Measurements from ENCODE around the gene HINT3. TPM values are rescaled to one million over a fixed set of nuclear protein-coding genes. Genes with fewer than 3 reads are reported as not detected.
"Not testable (repeated sequence)": the region's sequence is repeated elsewhere in the genome, so short reads cannot be mapped to it uniquely, and the experiment has no call there.

Gene HINT3
- total RNA-seq, 1 donor = 23.5 TPM

- no peak for DNase-seq (ENCODE audit: low read depth)
- TF ChIP-seq CTCF (IDR thresholded peaks at IDR 0.05; ENCODE audit: insufficient read depth, low read length) = no peak
- H3K4me3 ChIP-seq (ENCODE audit: low read depth, low read length) = no peak overlapping the region
Measured at GRCh38 chr6:125959041-125959440, 2.5 kb downstream of the HINT3 start.

- no peak for TF ChIP-seq CTCF (IDR thresholded peaks at IDR 0.05; ENCODE audit: insufficient read depth, low read length)
Measured at GRCh38 chr6:125961117-125961516, 4.5 kb downstream of the HINT3 start.

GRCh38 chr6:125962900-125963497, 6.4 kb downstream of the HINT3 start:
- TF ChIP-seq CTCF (IDR thresholded peaks at IDR 0.05; ENCODE audit: insufficient read depth, low read length) = no peak
- DNase-seq (ENCODE audit: low read depth) = no peak

More at GRCh38 chr6:125961117-125961516, 4.5 kb downstream of the HINT3 start:
- no peak for DNase-seq (ENCODE audit: low read depth)
- no peak overlapping the region for H3K4me3 ChIP-seq (ENCODE audit: low read depth, low read length)

GRCh38 chr6:125963817-125964216, 7.2 kb downstream of the HINT3 start:
- no peak for TF ChIP-seq CTCF (IDR thresholded peaks at IDR 0.05; ENCODE audit: insufficient read depth, low read length)

More at GRCh38 chr6:125962900-125963497, 6.4 kb downstream of the HINT3 start:
- H3K4me3 ChIP-seq (ENCODE audit: low read depth, low read length) = no peak overlapping the region

GRCh38 chr6:125966569-125966968, 10.0 kb downstream of the HINT3 start:
- no peak for TF ChIP-seq CTCF (IDR thresholded peaks at IDR 0.05; ENCODE audit: insufficient read depth, low read length)
- DNase-seq (ENCODE audit: low read depth) = no peak

More at GRCh38 chr6:125963817-125964216, 7.2 kb downstream of the HINT3 start:
- no peak overlapping the region for H3K4me3 ChIP-seq (ENCODE audit: low read depth, low read length)
- no peak for DNase-seq (ENCODE audit: low read depth)

GRCh38 chr6:125968493-125968892, 11.9 kb downstream of the HINT3 start:
- no peak for DNase-seq (ENCODE audit: low read depth)
- no peak overlapping the region for H3K4me3 ChIP-seq (ENCODE audit: low read depth, low read length)
- TF ChIP-seq CTCF (IDR thresholded peaks at IDR 0.05; ENCODE audit: insufficient read depth, low read length) = no peak

More at GRCh38 chr6:125966569-125966968, 10.0 kb downstream of the HINT3 start:
- H3K4me3 ChIP-seq (ENCODE audit: low read depth, low read length) = no peak overlapping the region

- TF ChIP-seq CTCF (IDR thresholded peaks at IDR 0.05; ENCODE audit: insufficient read depth, low read length) = no peak
- DNase-seq (ENCODE audit: low read depth) = no peak
- H3K4me3 ChIP-seq (ENCODE audit: low read depth, low read length) = no peak overlapping the region
Measured at GRCh38 chr6:125970760-125971159, 14.2 kb downstream of the HINT3 start.

GRCh38 chr6:125972478-125972877, 15.9 kb downstream of the HINT3 start:
- DNase-seq (ENCODE audit: low read depth); H3K4me3 ChIP-seq (ENCODE audit: low read depth, low read length): not testable (repeated sequence)

Measured in fibroblast of the aortic adventitia (primary cell).